CMK (cell line): ENCODE results near the gene KCNQ1OT1.

Source experiments
- DNase-seq: peaks from one replicate; pipeline ENCODE4 v3.0.0-alpha.2; 2010; ENCODE audit warnings: low read depth

KCNQ1OT1 gene

GRCh38 chr11:2701898-2702434, 2.2 kb upstream of the KCNQ1OT1 start:
- DNase-seq: no peak

GRCh38 chr11:2701230-2701629, 1.4 kb upstream of the KCNQ1OT1 start:
- no peak for DNase-seq

- DNase-seq: no peak
Observed at GRCh38 chr11:2700415-2701211, 819 bp upstream of the KCNQ1OT1 start.

GRCh38 chr11:2699185-2699530, 636 bp downstream of the KCNQ1OT1 start:
- no peak for DNase-seq

- no peak for DNase-seq
Observed at GRCh38 chr11:2698386-2699184, 1.2 kb downstream of the KCNQ1OT1 start.

- DNase-seq: no peak
Observed at GRCh38 chr11:2697866-2698265, 1.9 kb downstream of the KCNQ1OT1 start.

- DNase-seq: no peak
Observed at GRCh38 chr11:2696455-2696854, 3.3 kb downstream of the KCNQ1OT1 start.

GRCh38 chr11:2694995-2695939, 4.5 kb downstream of the KCNQ1OT1 start:
- DNase-seq: no peak

GRCh38 chr11:2694495-2694894, 5.3 kb downstream of the KCNQ1OT1 start:
- DNase-seq: no peak

GRCh38 chr11:2693271-2694261, 6.2 kb downstream of the KCNQ1OT1 start:
- DNase-seq: no peak

- no peak for DNase-seq
Observed at GRCh38 chr11:2691991-2692875, 7.6 kb downstream of the KCNQ1OT1 start.

- no peak for DNase-seq
Observed at GRCh38 chr11:2691355-2691761, 8.4 kb downstream of the KCNQ1OT1 start.

- DNase-seq: no peak
Observed at GRCh38 chr11:2690596-2691354, 9.0 kb downstream of the KCNQ1OT1 start.

- DNase-seq: no peak
Observed at GRCh38 chr11:2689651-2690575, 9.9 kb downstream of the KCNQ1OT1 start.

- DNase-seq: no peak
Observed at GRCh38 chr11:2688381-2689231, 11.2 kb downstream of the KCNQ1OT1 start.

GRCh38 chr11:2687782-2688191, 12.0 kb downstream of the KCNQ1OT1 start:
- DNase-seq: no peak

- no peak for DNase-seq
Observed at GRCh38 chr11:2687223-2687530, 12.6 kb downstream of the KCNQ1OT1 start.
